Neutrophil (primary cell): Measurements from ENCODE around the gene NAB2.

Source experiments
- H3K27ac ChIP-seq: fragments of 200-600 bp; sonication (generic); 2 replicates; pipeline ENCODE4 v1.5.1; 2016; ENCODE audit warnings: mild to moderate bottlenecking, moderate library complexity
- H3K27me3 ChIP-seq: fragments of 200-600 bp; sonication (generic); 2 replicates; pipeline ENCODE4 v1.6.0; 2016; ENCODE audit warnings: mild to moderate bottlenecking
- H3K36me3 ChIP-seq: fragments of 200-600 bp; sonication (generic); 2 replicates; pipeline ENCODE4 v1.5.1; 2017
- H3K4me1 ChIP-seq, 2 experiments: fragments of 200-600 bp in 1 of 2; sonication (generic) in 1 of 2; 1 replicate in 1 of 2; 2 replicates in 1 of 2; pipeline versions ENCODE4 v1.5.1 to v1.6.1; 2013 to 2016; ENCODE audit warnings: low read depth in 1 of 2, low read length in 1 of 2, mild to moderate bottlenecking in 1 of 2, moderate library complexity in 1 of 2; ENCODE audit not compliant: control insufficient read depth in 1 of 2, insufficient read depth in 1 of 2
- H3K4me3 ChIP-seq, 2 experiments: fragments of 200-600 bp in 1 of 2; sonication (generic) in 1 of 2; 1 replicate in 1 of 2; 2 replicates in 1 of 2; pipeline ENCODE4 v1.5.1; 2013 to 2016; ENCODE audit warnings: low read depth in 1 of 2, low read length in 1 of 2, mild to moderate bottlenecking in 1 of 2, moderate library complexity in 1 of 2
- H3K9me3 ChIP-seq: fragments of 200-600 bp; sonication (generic); 2 replicates; pipeline ENCODE4 v1.5.1; 2016
- TF ChIP-seq, protein P1 (sequence below): fragments of 200-600 bp; sonication (generic); IDR thresholded peaks from 2 replicates; pipeline ENCODE4 v1.5.1; 2016; ENCODE audit warnings: antibody characterized with exemption

NAB2 gene

GRCh38 chr12:57139796-57140649, 51.1 kb downstream of the NAB2 start:
- Histone ChIP-seq H3K4me3 (no peak overlapping the region), H3K36me3 (no peaks in the 10 kb centered on the region), H3K9me3 (no peaks in the 10 kb centered on the region), H3K4me1 (peaks cover 0 to 3% of the 10 kb centered on the region in 2 experiments), H3K27me3 (no peaks in the 10 kb centered on the region), H3K27ac (no peak overlapping the region)
- TF ChIP-seq, protein P1, sequence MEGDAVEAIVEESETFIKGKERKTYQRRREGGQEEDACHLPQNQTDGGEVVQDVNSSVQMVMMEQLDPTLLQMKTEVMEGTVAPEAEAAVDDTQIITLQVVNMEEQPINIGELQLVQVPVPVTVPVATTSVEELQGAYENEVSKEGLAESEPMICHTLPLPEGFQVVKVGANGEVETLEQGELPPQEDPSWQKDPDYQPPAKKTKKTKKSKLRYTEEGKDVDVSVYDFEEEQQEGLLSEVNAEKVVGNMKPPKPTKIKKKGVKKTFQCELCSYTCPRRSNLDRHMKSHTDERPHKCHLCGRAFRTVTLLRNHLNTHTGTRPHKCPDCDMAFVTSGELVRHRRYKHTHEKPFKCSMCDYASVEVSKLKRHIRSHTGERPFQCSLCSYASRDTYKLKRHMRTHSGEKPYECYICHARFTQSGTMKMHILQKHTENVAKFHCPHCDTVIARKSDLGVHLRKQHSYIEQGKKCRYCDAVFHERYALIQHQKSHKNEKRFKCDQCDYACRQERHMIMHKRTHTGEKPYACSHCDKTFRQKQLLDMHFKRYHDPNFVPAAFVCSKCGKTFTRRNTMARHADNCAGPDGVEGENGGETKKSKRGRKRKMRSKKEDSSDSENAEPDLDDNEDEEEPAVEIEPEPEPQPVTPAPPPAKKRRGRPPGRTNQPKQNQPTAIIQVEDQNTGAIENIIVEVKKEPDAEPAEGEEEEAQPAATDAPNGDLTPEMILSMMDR, result no peak

- Histone ChIP-seq H3K36me3 (no peaks in the 10 kb centered on the region), H3K4me1 (peaks cover 0 to 3% of the 10 kb centered on the region in 2 experiments), H3K4me3 (no peak overlapping the region), H3K27me3 (no peaks in the 10 kb centered on the region), H3K9me3 (no peaks in the 10 kb centered on the region), H3K27ac (no peak overlapping the region)
- TF ChIP-seq, protein P1, result no peak
Observed at GRCh38 chr12:57141249-57141648, 52.3 kb downstream of the NAB2 start.

GRCh38 chr12:57142121-57142520, 53.2 kb downstream of the NAB2 start:
- H3K36me3 ChIP-seq, result no peaks in the 10 kb centered on the region
- H3K4me1 ChIP-seq, result peaks cover 0 to 3% of the 10 kb centered on the region in 2 experiments
- H3K9me3 ChIP-seq, result no peaks in the 10 kb centered on the region
- TF ChIP-seq, protein P1, result no peak
- no peak overlapping the region for H3K4me3 ChIP-seq
- H3K27me3 ChIP-seq, result no peaks in the 10 kb centered on the region
- no peak overlapping the region for H3K27ac ChIP-seq

GRCh38 chr12:57142727-57143126, 53.8 kb downstream of the NAB2 start:
- H3K27ac ChIP-seq, result no peak overlapping the region
- H3K9me3 ChIP-seq, result no peaks in the 10 kb centered on the region
- H3K4me1 ChIP-seq, result peaks cover 0 to 3% of the 10 kb centered on the region in 2 experiments
- no peaks in the 10 kb centered on the region for H3K36me3 ChIP-seq
- TF ChIP-seq, protein P1, result no peak
- no peak overlapping the region for H3K4me3 ChIP-seq
- H3K27me3 ChIP-seq, result no peaks in the 10 kb centered on the region

- H3K27me3 ChIP-seq, result no peaks in the 10 kb centered on the region
- H3K9me3 ChIP-seq, result no peaks in the 10 kb centered on the region
- H3K4me1 ChIP-seq, result peaks cover 0 to 3% of the 10 kb centered on the region in 2 experiments
- H3K27ac ChIP-seq, result no peak overlapping the region
- H3K4me3 ChIP-seq, result no peak overlapping the region
- no peaks in the 10 kb centered on the region for H3K36me3 ChIP-seq
- TF ChIP-seq, protein P1, result no peak
Observed at GRCh38 chr12:57143454-57143853, 54.5 kb downstream of the NAB2 start.
